GM19351 (cell line): ENCODE measurements around the gene MUC2.

Experiments used
- ATAC-seq: cut with Tn5 transposase; IDR thresholded peaks from one replicate; pipeline ENCODE4 v1.9.1; 2021; ENCODE audit warnings: mild to moderate bottlenecking, moderate library complexity; ENCODE audit not compliant: unreplicated experiment

Gene MUC2

GRCh38 chr11:1070594-1071462 lies 3.8 kb upstream of the MUC2 start:
- ATAC-seq: no peak

- ATAC-seq: no peak
Measured at GRCh38 chr11:1071571-1072115, 3.0 kb upstream of the MUC2 start.

- no peak for ATAC-seq
Measured at GRCh38 chr11:1072116-1072820, 2.4 kb upstream of the MUC2 start.

GRCh38 chr11:1072821-1073231 lies 1.8 kb upstream of the MUC2 start:
- ATAC-seq: no peak

- no peak for ATAC-seq
Measured at GRCh38 chr11:1073261-1073724, 1.4 kb upstream of the MUC2 start.

- ATAC-seq: no peak
Measured at GRCh38 chr11:1073851-1074243, 827 bp upstream of the MUC2 start.

GRCh38 chr11:1075341-1075911 lies 752 bp downstream of the MUC2 start:
- ATAC-seq: no peak

GRCh38 chr11:1076061-1076665 lies 1.5 kb downstream of the MUC2 start:
- ATAC-seq: no peak

- ATAC-seq: no peak
Measured at GRCh38 chr11:1077033-1077416, 2.4 kb downstream of the MUC2 start.

- no peak for ATAC-seq
Measured at GRCh38 chr11:1077417-1078119, 2.9 kb downstream of the MUC2 start.

GRCh38 chr11:1078191-1078601 lies 3.5 kb downstream of the MUC2 start:
- no peak for ATAC-seq

GRCh38 chr11:1081601-1082311 lies 7.1 kb downstream of the MUC2 start:
- no peak for ATAC-seq

- no peak for ATAC-seq
Measured at GRCh38 chr11:1082346-1082727, 7.7 kb downstream of the MUC2 start.

GRCh38 chr11:1082728-1083620 lies 8.3 kb downstream of the MUC2 start:
- ATAC-seq: no peak

GRCh38 chr11:1083621-1084551 lies 9.2 kb downstream of the MUC2 start:
- ATAC-seq: no peak

- no peak for ATAC-seq
Measured at GRCh38 chr11:1084561-1085439, 10.1 kb downstream of the MUC2 start.
